GM10266 (cell line): ENCODE measurements around the gene MS4A6A.
"Not testable (repeated sequence)": the region's sequence is repeated elsewhere in the genome, so short reads cannot be mapped to it uniquely, and the experiment has no call there.

Experiments used
- DNase-seq: peaks from one replicate; pipeline ENCODE4 v3.0.0; 2012; ENCODE audit errors: extremely low spot score
- CTCF ChIP-seq: IDR thresholded peaks from 2 replicates; pipeline ENCODE4 v1.5.1; 2012; ENCODE audit warnings: mild to moderate bottlenecking, low read depth; ENCODE audit not compliant: control insufficient read depth, insufficient read depth; ENCODE audit errors: missing control alignments

Gene MS4A6A

GRCh38 chr11:60209977-60210376, 27.1 kb upstream of the MS4A6A start:
- DNase-seq = no peak
- TF ChIP-seq CTCF = no peak

- DNase-seq = no peak
- TF ChIP-seq CTCF = no peak
Observed at GRCh38 chr11:60208951-60209350, 26.1 kb upstream of the MS4A6A start.

DNA sequence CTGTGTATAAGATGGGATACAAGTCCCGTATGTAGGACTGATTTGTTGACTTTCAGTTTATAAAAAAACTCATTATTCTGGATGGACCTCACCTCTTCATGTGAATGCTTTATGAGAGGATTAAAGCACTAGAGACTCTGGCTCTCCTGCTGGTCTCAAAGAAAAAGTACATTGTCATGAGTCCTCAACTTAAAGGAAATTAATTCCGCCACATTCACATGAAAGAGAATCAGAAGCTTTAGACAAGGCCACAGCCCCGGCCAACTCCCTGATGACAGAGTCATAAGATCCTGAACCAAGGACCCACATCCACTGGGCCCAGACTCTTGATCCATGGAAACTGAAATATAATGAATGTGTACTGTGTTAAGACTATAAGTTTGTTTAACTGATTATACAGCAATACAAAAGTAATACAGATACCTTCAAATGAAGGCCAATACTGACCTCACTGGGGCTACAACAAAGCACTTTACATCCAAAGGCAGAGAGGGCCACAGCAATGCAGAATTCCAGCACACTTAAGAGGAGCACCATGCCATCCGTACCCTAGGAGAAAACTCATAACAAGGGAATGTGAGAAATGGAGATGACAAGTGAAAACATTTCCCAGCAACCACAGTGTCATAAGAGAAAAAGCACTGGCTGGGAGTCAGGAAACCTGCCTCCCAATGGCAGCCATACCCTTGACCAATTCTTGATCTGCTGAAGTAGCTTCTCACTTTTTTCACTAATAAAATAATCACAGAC, 25.4 kb upstream of the MS4A6A start:
- no peak for TF ChIP-seq CTCF
- no peak for DNase-seq

DNA sequence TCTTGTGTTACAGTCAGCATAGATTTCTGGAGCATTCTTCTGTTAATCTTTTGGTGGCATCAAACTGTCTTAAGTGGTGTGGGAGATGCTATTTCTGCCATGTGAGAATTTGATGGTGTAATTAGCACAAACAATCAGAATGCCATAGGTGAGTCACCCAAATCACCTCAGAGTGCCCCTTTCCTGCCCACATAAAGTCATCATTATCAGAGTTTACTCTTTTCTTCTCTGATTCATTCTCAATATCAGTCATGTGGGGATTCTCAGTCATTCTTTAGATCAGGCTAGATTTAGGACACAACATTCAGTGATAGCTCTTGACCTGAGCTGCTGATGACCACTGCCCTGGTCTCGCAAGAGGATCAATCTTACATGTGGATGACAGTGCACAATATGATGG, 23.7 kb upstream of the MS4A6A start:
- no peak for DNase-seq
- no peak for TF ChIP-seq CTCF

- peak; percentile 36 for DNase-seq
- TF ChIP-seq CTCF = no peak
Observed at GRCh38 chr11:60204922-60205321, 22.0 kb upstream of the MS4A6A start.

DNA sequence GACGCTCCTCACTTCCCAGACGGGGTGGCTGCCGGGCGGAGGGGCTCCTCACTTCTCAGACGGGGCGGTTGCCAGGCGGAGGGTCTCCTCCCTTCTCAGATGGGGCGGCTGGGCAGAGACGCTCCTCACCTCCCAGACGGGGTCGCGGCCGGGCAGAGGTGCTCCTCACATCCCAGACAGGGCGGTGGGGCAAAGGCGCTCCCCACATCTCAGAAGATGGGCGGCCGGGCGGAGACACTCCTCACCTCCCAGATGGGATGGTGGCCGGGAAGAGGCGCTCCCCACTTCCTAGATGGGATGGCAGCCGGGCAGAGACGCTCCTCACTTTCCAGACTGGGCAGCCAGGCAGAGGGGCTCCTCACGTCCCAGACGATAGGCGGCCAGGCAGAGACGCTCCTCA, 18.5 kb upstream of the MS4A6A start:
- DNase-seq = not testable (repeated sequence)

DNA sequence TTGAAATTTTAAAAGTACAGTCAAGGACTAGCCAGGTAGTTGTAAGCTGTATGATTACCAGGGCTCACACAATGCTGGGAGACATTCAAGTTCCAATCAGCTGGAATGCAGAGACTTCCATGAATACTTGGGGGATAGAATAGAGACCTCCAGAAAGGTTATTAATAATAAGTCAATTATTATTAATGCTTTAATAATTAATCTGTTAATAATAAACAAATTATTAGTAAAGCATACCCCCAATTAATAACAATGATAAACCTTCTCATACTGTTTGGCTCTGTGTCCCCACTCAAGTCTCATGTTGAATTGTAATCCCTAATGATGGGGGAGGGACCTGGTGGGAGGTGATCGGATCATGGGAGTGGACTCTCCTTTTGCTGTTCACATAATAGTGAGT, 14.6 kb upstream of the MS4A6A start:
- TF ChIP-seq CTCF = no peak
- DNase-seq = no peak

- DNase-seq = peak; percentile 43
- TF ChIP-seq CTCF = no peak
Observed at GRCh38 chr11:60195923-60196368, 13.1 kb upstream of the MS4A6A start.
